ENCODE measurements around the gene LRRC4C. TPM values are rescaled to one million over a fixed set of nuclear protein-coding genes. Genes with fewer than 3 reads are reported as not detected.

The LRRC4C gene
- total RNA-seq, 1 donor from 2014 or later: 16.9 TPM

DNA sequence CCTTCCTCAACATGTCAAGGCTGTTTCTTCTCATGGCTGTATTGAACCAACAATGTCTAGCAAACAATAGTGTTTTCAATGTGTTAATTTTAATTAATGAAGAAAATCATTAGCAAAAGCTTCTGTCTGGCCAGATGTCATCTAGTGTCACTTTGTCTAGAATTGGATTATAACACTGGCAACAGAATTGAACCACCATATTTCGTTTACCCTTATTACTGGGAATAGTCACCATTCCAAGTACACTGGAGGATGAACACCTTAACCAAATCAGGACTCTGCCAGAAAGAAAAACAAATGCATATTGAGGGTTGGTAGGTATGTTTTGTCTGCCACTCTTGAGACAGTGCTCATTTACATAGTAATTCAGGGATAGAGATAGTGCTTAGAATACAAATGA, 146.2 kb downstream of the LRRC4C start:
- Mint-ChIP-seq H3K27me3 (ENCODE audit: low read depth) (no peaks in the 10 kb centered on the region), H3K4me1 (no peaks in the 10 kb centered on the region), H3K27ac (no peak overlapping the region), H3K4me3 (no peak overlapping the region), H3K9me3 (no peaks in the 10 kb centered on the region), H3K36me3 (no peaks in the 10 kb centered on the region)
- TF ChIP-seq, protein P1, sequence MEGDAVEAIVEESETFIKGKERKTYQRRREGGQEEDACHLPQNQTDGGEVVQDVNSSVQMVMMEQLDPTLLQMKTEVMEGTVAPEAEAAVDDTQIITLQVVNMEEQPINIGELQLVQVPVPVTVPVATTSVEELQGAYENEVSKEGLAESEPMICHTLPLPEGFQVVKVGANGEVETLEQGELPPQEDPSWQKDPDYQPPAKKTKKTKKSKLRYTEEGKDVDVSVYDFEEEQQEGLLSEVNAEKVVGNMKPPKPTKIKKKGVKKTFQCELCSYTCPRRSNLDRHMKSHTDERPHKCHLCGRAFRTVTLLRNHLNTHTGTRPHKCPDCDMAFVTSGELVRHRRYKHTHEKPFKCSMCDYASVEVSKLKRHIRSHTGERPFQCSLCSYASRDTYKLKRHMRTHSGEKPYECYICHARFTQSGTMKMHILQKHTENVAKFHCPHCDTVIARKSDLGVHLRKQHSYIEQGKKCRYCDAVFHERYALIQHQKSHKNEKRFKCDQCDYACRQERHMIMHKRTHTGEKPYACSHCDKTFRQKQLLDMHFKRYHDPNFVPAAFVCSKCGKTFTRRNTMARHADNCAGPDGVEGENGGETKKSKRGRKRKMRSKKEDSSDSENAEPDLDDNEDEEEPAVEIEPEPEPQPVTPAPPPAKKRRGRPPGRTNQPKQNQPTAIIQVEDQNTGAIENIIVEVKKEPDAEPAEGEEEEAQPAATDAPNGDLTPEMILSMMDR (IDR thresholded peaks at IDR 0.05; ENCODE audit: unreplicated experiment): no peak
- no peak for DNase-seq (ENCODE audit: low spot score in 2 of 2, unreplicated experiment in 2 of 2)

DNA sequence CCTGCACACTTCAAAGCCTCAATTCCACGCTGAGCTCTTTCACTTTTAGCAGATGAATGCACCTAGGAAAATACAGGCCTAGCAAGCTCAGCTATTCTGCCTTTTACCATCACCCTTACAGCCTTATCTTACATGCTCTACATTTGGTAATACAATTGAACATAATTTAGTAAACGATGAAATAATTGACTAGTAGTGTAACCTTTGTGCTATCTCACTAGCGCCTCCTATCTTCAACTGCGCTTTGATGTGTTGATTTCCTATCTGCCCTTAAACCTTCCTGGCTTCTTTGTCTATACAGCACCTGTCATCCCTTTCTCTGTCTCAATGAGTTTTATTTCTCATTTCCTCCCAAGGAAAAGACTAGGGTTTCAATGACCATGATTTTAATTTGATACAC, 149.7 kb downstream of the LRRC4C start:
- Mint-ChIP-seq H3K9me3 (peaks cover 10% of the 10 kb centered on the region), H3K4me1 (no peaks in the 10 kb centered on the region), H3K4me3 (no peak overlapping the region), H3K27me3 (ENCODE audit: low read depth) (no peaks in the 10 kb centered on the region), H3K27ac (no peak overlapping the region), H3K36me3 (peaks cover 3% of the 10 kb centered on the region)
- no peak for DNase-seq (ENCODE audit: low spot score in 2 of 2, unreplicated experiment in 2 of 2)
- TF ChIP-seq, protein P1 (IDR thresholded peaks at IDR 0.05; ENCODE audit: unreplicated experiment): no peak

DNA sequence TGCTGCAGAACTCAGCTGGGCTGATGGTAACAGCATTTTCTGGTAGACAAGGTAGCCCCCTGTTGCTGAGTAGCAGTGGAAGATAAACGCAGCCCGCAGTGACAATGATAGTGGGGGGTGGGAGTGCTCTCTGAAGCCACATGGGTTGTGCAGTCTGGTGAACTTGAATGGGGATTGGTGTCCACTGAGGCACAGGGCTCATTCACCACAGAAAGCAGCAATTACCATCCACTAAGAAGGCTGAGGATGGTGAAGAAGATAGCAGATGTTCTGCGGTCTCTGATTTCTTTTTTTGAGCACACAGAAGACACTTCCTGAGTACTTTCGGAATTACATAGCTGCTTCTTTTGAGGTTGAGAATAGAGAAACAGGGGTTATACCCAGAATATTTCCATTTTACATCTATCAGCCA, 150.3 kb downstream of the LRRC4C start:
- Mint-ChIP-seq H3K36me3 (peaks cover 3% of the 10 kb centered on the region), H3K4me1 (no peaks in the 10 kb centered on the region), H3K27me3 (ENCODE audit: low read depth) (no peaks in the 10 kb centered on the region), H3K9me3 (peaks cover 10% of the 10 kb centered on the region), H3K4me3 (no peak overlapping the region), H3K27ac (no peak overlapping the region)
- TF ChIP-seq, protein P1 (IDR thresholded peaks at IDR 0.05; ENCODE audit: unreplicated experiment): no peak
- no peak for DNase-seq (ENCODE audit: low spot score in 2 of 2, unreplicated experiment in 2 of 2)

DNA sequence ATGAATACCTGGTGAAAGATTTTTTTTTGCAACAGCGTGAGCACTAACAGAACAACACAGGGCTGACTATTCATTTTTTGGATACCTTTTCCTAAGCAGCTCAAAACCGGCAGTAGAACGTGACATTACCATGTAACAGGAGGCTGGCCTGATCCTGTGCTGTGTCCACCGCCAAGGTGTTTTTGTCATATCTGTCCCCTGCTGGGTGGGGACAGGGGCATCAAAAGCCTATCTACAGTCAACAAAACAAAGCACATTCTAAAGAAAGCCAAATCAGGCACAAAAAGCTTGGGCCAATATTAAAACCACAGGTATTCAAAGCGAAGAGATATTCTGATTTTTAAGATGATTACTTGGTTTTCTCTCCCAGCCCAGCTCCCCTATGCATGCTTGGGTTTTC, 151.2 kb downstream of the LRRC4C start:
- peaks cover 10% of the 10 kb centered on the region for H3K9me3 Mint-ChIP-seq
- peaks cover 3% of the 10 kb centered on the region for H3K36me3 Mint-ChIP-seq
- H3K4me3 Mint-ChIP-seq: no peak overlapping the region
- H3K27ac Mint-ChIP-seq: no peak overlapping the region
- H3K4me1 Mint-ChIP-seq: no peaks in the 10 kb centered on the region
- TF ChIP-seq, protein P1 (IDR thresholded peaks at IDR 0.05; ENCODE audit: unreplicated experiment): no peak
- no peak for DNase-seq (ENCODE audit: low spot score in 2 of 2, unreplicated experiment in 2 of 2)
- no peaks in the 10 kb centered on the region for H3K27me3 Mint-ChIP-seq (ENCODE audit: low read depth)

DNA sequence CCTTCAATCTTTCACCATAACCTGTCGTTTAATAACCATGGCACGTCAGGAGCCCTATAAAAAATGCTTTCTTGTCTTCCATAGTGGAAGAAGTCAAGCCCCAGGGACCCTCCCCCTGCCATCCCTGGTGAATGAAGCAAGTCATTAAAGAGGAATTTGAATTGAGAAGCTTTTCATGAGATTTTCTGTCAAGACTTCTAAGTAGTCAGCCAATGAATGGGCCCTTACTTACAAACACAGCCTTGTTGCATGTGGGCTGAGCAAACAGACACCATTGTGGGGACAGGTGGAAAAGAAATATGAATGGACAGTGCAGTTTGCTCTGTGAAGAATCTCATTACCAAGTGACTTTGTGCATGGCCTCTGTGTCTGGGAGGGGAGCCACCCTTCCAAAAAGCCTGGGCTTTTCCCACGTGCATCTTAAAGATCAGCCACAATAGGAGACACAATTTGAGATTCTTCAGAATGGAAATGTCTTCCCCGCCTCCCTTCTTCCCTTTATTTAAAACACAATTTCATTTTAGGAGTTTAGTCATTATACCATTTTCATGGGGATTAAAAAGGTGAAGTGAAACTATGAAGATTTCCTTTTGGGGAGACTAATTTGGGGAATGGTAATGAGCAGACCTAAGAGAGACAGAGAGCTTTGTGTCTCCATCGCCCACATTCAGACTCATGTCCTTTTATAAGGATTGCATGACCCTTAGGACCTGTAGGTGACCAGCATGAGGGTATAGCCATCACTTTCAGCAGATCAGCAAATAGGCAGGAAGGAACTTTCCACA, 152.0 kb downstream of the LRRC4C start:
- no peak overlapping the region for H3K27ac Mint-ChIP-seq
- H3K4me3 Mint-ChIP-seq: no peak overlapping the region
- peaks cover 10% of the 10 kb centered on the region for H3K9me3 Mint-ChIP-seq
- H3K4me1 Mint-ChIP-seq: no peaks in the 10 kb centered on the region
- H3K36me3 Mint-ChIP-seq: peaks cover 3% of the 10 kb centered on the region
- DNase-seq (ENCODE audit: low spot score in 2 of 2, unreplicated experiment in 2 of 2): no peak
- TF ChIP-seq, protein P1 (IDR thresholded peaks at IDR 0.05; ENCODE audit: unreplicated experiment): no peak
- H3K27me3 Mint-ChIP-seq (ENCODE audit: low read depth): no peaks in the 10 kb centered on the region

Measured in mesothelial cell of epicardium (in vitro differentiated cells).